Measurements from ENCODE around the gene STIM2.

The STIM2 gene

GRCh38 chr4:26907731-26908599 is 47.3 kb downstream of the STIM2 start:
- DNase-seq: no peak

GRCh38 chr4:26909369-26909768 is 48.7 kb downstream of the STIM2 start:
- DNase-seq: no peak

- no peak for DNase-seq
Observed at GRCh38 chr4:26911254-26911653, 50.6 kb downstream of the STIM2 start.

- DNase-seq: no peak
Observed at GRCh38 chr4:26912069-26912468, 51.4 kb downstream of the STIM2 start.

- DNase-seq: no peak
Observed at GRCh38 chr4:26912810-26913209, 52.2 kb downstream of the STIM2 start.

- DNase-seq: no peak
Observed at GRCh38 chr4:26916195-26916594, 55.6 kb downstream of the STIM2 start.

- DNase-seq: no peak
Observed at GRCh38 chr4:26930964-26931363, 70.3 kb downstream of the STIM2 start.

- DNase-seq: no peak
Observed at GRCh38 chr4:26931451-26931850, 70.8 kb downstream of the STIM2 start.

GRCh38 chr4:26931966-26932365 is 71.3 kb downstream of the STIM2 start:
- DNase-seq: no peak

- no peak for DNase-seq
Observed at GRCh38 chr4:26935397-26935796, 74.8 kb downstream of the STIM2 start.

- no peak for DNase-seq
Observed at GRCh38 chr4:26936284-26937065, 75.8 kb downstream of the STIM2 start.

GRCh38 chr4:26937139-26937538 is 76.5 kb downstream of the STIM2 start:
- no peak for DNase-seq

- no peak for DNase-seq
Observed at GRCh38 chr4:26937567-26937966, 76.9 kb downstream of the STIM2 start.

- DNase-seq: no peak
Observed at GRCh38 chr4:26938516-26938915, 77.9 kb downstream of the STIM2 start.

GRCh38 chr4:26941951-26942350 is 81.3 kb downstream of the STIM2 start:
- no peak for DNase-seq

- no peak for DNase-seq
Observed at GRCh38 chr4:26942871-26943270, 82.2 kb downstream of the STIM2 start.

GRCh38 chr4:26943391-26943790 is 82.8 kb downstream of the STIM2 start:
- DNase-seq: no peak

GRCh38 chr4:26945794-26946193 is 85.2 kb downstream of the STIM2 start:
- no peak for DNase-seq

- DNase-seq: no peak
Observed at GRCh38 chr4:26947318-26947717, 86.7 kb downstream of the STIM2 start.

- no peak for DNase-seq
Observed at GRCh38 chr4:26950446-26950845, 89.8 kb downstream of the STIM2 start.

GRCh38 chr4:26952891-26953290 is 92.2 kb downstream of the STIM2 start:
- no peak for DNase-seq

- DNase-seq: no peak
Observed at GRCh38 chr4:26953366-26953765, 92.7 kb downstream of the STIM2 start.

GRCh38 chr4:26953770-26954423 is 93.3 kb downstream of the STIM2 start:
- DNase-seq: no peak

GRCh38 chr4:26955241-26955640 is 94.6 kb downstream of the STIM2 start:
- no peak for DNase-seq
